HTERT RPE-1 (cell line): Measurements from ENCODE around the gene VAPA.

Source experiments
- in situ Hi-C: fragments of 300-500 bp; cut with MboI; formaldehyde crosslinking; loops from 4 replicates; pipeline ENCODE4 v1.14.3; 2020; ENCODE audit warnings: low sequenced_read_pairs

Gene VAPA

GRCh38 chr18:9968081-9968848 lies 54.4 kb downstream of the VAPA start:
- in situ Hi-C loops = no loop called here

GRCh38 chr18:9969247-9969646 lies 55.4 kb downstream of the VAPA start:
- in situ Hi-C loops = no loop called here

- in situ Hi-C loops = no loop called here
Measured at GRCh38 chr18:9971313-9971920, 57.6 kb downstream of the VAPA start.

GRCh38 chr18:9973470-9973869 lies 59.7 kb downstream of the VAPA start:
- in situ Hi-C loops = no loop called here

- in situ Hi-C loops = no loop called here
Measured at GRCh38 chr18:9974279-9974915, 60.6 kb downstream of the VAPA start.

GRCh38 chr18:9975658-9976057 lies 61.8 kb downstream of the VAPA start:
- in situ Hi-C loops = no loop called here

GRCh38 chr18:9982711-9983110 lies 68.9 kb downstream of the VAPA start:
- in situ Hi-C loops = no loop called here

- in situ Hi-C loops = no loop called here
Measured at GRCh38 chr18:9984080-9984479, 70.3 kb downstream of the VAPA start.

- in situ Hi-C loops = no loop called here
Measured at GRCh38 chr18:9985641-9986040, 71.8 kb downstream of the VAPA start.

GRCh38 chr18:9986156-9986930 lies 72.5 kb downstream of the VAPA start:
- in situ Hi-C loops = no loop called here

GRCh38 chr18:9987345-9987744 lies 73.5 kb downstream of the VAPA start:
- in situ Hi-C loops = no loop called here

GRCh38 chr18:9987931-9988330 lies 74.1 kb downstream of the VAPA start:
- in situ Hi-C loops = no loop called here

- in situ Hi-C loops = no loop called here
Measured at GRCh38 chr18:9988665-9989064, 74.8 kb downstream of the VAPA start.

GRCh38 chr18:9989481-9989880 lies 75.7 kb downstream of the VAPA start:
- in situ Hi-C loops = no loop called here

GRCh38 chr18:9991011-9992000 lies 77.5 kb downstream of the VAPA start:
- in situ Hi-C loops = no loop called here

- in situ Hi-C loops = no loop called here
Measured at GRCh38 chr18:9992300-9992972, 78.6 kb downstream of the VAPA start.

GRCh38 chr18:9992973-9993520 lies 79.2 kb downstream of the VAPA start:
- in situ Hi-C loops = no loop called here

GRCh38 chr18:9993521-9994025 lies 79.8 kb downstream of the VAPA start:
- in situ Hi-C loops = no loop called here

GRCh38 chr18:9994026-9994570 lies 80.3 kb downstream of the VAPA start:
- in situ Hi-C loops = no loop called here
